Keratinocyte (primary cell): Measurements from ENCODE around the gene TTLL6. TPM values are rescaled to one million over a fixed set of nuclear protein-coding genes. Genes with fewer than 3 reads are reported as not detected.
"Not testable (repeated sequence)": the region's sequence is repeated elsewhere in the genome, so short reads cannot be mapped to it uniquely, and the experiment has no call there.

ENCODE experiments used
- DNase-seq: peaks from one replicate; pipeline ENCODE4 v3.0.0-alpha.2; 2011; ENCODE audit warnings: low read depth, missing footprints, low spot score
- FAIRE-seq: peaks from 2 replicates; lab custom pipeline; 2011; peaks lifted over from hg19 to GRCh38; lab: Jason Lieb, UNC
- H2AFZ ChIP-seq: 2 replicates; pipeline ENCODE4 v1.6.0; 2012; ENCODE audit warnings: low read length, control low read depth, inconsistent platforms; ENCODE audit not compliant: control insufficient read depth
- H3K27ac ChIP-seq: 2 replicates; pipeline ENCODE4 v1.5.1; 2011; ENCODE audit warnings: low read length; ENCODE audit not compliant: control insufficient read depth, insufficient read depth
- H3K27me3 ChIP-seq: 3 replicates; pipeline ENCODE4 v1.6.0; 2011; ENCODE audit warnings: low read length; ENCODE audit not compliant: control insufficient read depth, insufficient read depth; ENCODE audit errors: extremely low read depth
- H3K36me3 ChIP-seq, 2 experiments: 2 replicates in 1 of 2; 3 replicates in 1 of 2; pipeline ENCODE4 v1.5.1; 2011; ENCODE audit warnings: low read length in 2 of 2, mild to moderate bottlenecking in 1 of 2; ENCODE audit not compliant: control insufficient read depth in 2 of 2, insufficient read depth in 2 of 2; ENCODE audit errors: extremely low read depth in 1 of 2
- H3K4me1 ChIP-seq: 3 replicates; pipeline ENCODE4 v1.5.1; 2011; ENCODE audit warnings: low read length; ENCODE audit not compliant: control insufficient read depth, insufficient read depth; ENCODE audit errors: extremely low read depth
- H3K4me2 ChIP-seq: 3 replicates; pipeline ENCODE4 v1.6.0; 2011; ENCODE audit warnings: low read depth, low read length; ENCODE audit not compliant: control insufficient read depth, insufficient read depth; ENCODE audit errors: extremely low read depth
- H3K4me3 ChIP-seq, 3 experiments: fragments of 200-600 bp in 1 of 3; sonication (generic) in 1 of 3; 2 replicates in 2 of 3; 3 replicates in 1 of 3; pipeline ENCODE4 v1.5.1; 2011 to 2016; ENCODE audit warnings: low read length in 3 of 3, mild to moderate bottlenecking in 3 of 3, control low read depth in 2 of 3, inconsistent platforms in 1 of 3, low read depth in 1 of 3, mixed read lengths in 1 of 3, mixed run types in 1 of 3, moderate library complexity in 1 of 3; ENCODE audit not compliant: control insufficient read depth in 2 of 3, insufficient read depth in 2 of 3; ENCODE audit errors: extremely low read depth in 1 of 3
- H3K79me2 ChIP-seq: 2 replicates; pipeline ENCODE4 v1.6.0; 2012; ENCODE audit warnings: low read length; ENCODE audit not compliant: control insufficient read depth, insufficient read depth
- H3K9ac ChIP-seq: 3 replicates; pipeline ENCODE4 v1.6.0; 2011; ENCODE audit warnings: low read length; ENCODE audit not compliant: control insufficient read depth, insufficient read depth; ENCODE audit errors: extremely low read depth
- H3K9me1 ChIP-seq: 3 replicates; pipeline ENCODE4 v1.6.0; 2011; ENCODE audit warnings: low read length; ENCODE audit not compliant: control insufficient read depth, insufficient read depth; ENCODE audit errors: extremely low read depth
- H3K9me3 ChIP-seq: 2 replicates; pipeline ENCODE4 v1.5.1; 2012; ENCODE audit warnings: low read depth, low read length; ENCODE audit not compliant: control insufficient read depth
- H4K20me1 ChIP-seq: 3 replicates; pipeline ENCODE4 v1.6.0; 2011; ENCODE audit warnings: low read length; ENCODE audit not compliant: control insufficient read depth, insufficient read depth; ENCODE audit errors: extremely low read depth
- EZH2 ChIP-seq: IDR thresholded peaks from one replicate; pipeline ENCODE4 v1.6.1; 2012; ENCODE audit warnings: inconsistent platforms, mild to moderate bottlenecking, low read length, moderate library complexity
- dilution Hi-C: fragments of 300-500 bp; cut with MboI; formaldehyde crosslinking; loops from one replicate; pipeline ENCODE4 v1.7.0; 2020; ENCODE audit warnings: low sequenced_read_pairs; ENCODE audit not compliant: extremely low pct_ligation_motif_present
- polyA plus RNA-seq, 5 experiments: library from polyadenylated mRNA; depleted of rRNA in 3 of 5; stranded (reverse) in 3 of 5; stranded (forward) in 1 of 5; unstranded in 1 of 5; fragments of >200 nt; gene quantifications; 1 replicate in 1 of 5; 2 replicates in 3 of 5; 3 replicates in 1 of 5; pipeline versions ENCODE4 v1.2.1 to v1.2.3, GENCODE V29; 2011 to 2012; ENCODE audit warnings: missing spikeins in 2 of 5, low read depth in 1 of 5, low replicate concordance in 1 of 5
- TF ChIP-seq, protein P1 (sequence below), 3 experiments: IDR thresholded peaks in 1 of 3; conservative IDR thresholded peaks in 1 of 3; optimal IDR thresholded peaks in 1 of 3; 2 replicates in 2 of 3; 3 replicates in 1 of 3; pipeline versions ENCODE3 to v1.5.1; 2011; ENCODE audit warnings: low read length in 3 of 3, mild to moderate bottlenecking in 3 of 3, moderate library complexity in 2 of 3, control low read depth in 1 of 3, inconsistent platforms in 1 of 3; ENCODE audit not compliant: insufficient read depth in 2 of 3; ENCODE audit errors: extremely low read depth in 1 of 3

Gene TTLL6
- polyA plus RNA-seq, 1 donor (not counting 4 experiments of a cell fraction or from before 2014, with no cell fraction given), result not detected

GRCh38 chr17:48718227-48718760 lies 98.7 kb downstream of the TTLL6 start:
- no peak overlapping the region for H2AFZ ChIP-seq
- FAIRE-seq (no peak), DNase-seq (no peak)
- H3K27ac ChIP-seq, result no peak overlapping the region
- H4K20me1 ChIP-seq, result peaks cover 7% of the 10 kb centered on the region
- H3K4me3 ChIP-seq, result no peak overlapping the region
- H3K36me3 ChIP-seq, result no peaks in the 10 kb centered on the region
- no peaks in the 10 kb centered on the region for H3K9me3 ChIP-seq
- no peak overlapping the region for H3K4me2 ChIP-seq
- H3K9ac ChIP-seq, result no peak overlapping the region
- TF ChIP-seq, protein P1, sequence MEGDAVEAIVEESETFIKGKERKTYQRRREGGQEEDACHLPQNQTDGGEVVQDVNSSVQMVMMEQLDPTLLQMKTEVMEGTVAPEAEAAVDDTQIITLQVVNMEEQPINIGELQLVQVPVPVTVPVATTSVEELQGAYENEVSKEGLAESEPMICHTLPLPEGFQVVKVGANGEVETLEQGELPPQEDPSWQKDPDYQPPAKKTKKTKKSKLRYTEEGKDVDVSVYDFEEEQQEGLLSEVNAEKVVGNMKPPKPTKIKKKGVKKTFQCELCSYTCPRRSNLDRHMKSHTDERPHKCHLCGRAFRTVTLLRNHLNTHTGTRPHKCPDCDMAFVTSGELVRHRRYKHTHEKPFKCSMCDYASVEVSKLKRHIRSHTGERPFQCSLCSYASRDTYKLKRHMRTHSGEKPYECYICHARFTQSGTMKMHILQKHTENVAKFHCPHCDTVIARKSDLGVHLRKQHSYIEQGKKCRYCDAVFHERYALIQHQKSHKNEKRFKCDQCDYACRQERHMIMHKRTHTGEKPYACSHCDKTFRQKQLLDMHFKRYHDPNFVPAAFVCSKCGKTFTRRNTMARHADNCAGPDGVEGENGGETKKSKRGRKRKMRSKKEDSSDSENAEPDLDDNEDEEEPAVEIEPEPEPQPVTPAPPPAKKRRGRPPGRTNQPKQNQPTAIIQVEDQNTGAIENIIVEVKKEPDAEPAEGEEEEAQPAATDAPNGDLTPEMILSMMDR (optimal IDR thresholded peaks at IDR 0.05 in 1 of 3, IDR thresholded peaks at IDR 0.05 in 1 of 3, conservative IDR thresholded peaks at IDR 0.05 in 1 of 3; ENCODE audit: extremely low read depth in 1 of 3, insufficient read depth in 2 of 3, low read length in 3 of 3), result no peak
- no peak for TF ChIP-seq EZH2
- peaks cover 88% of the 10 kb centered on the region for H3K27me3 ChIP-seq
- no peaks in the 10 kb centered on the region for H3K9me1 ChIP-seq
- peaks cover 2% of the 10 kb centered on the region for H3K4me1 ChIP-seq
- dilution Hi-C loops, result no loop called here
- no peaks in the 10 kb centered on the region for H3K79me2 ChIP-seq

- Histone ChIP-seq H3K4me3 (no peak overlapping the region), H3K27me3 (peaks cover 84% of the 10 kb centered on the region), H3K9me3 (no peaks in the 10 kb centered on the region), H3K27ac (no peak overlapping the region), H3K4me1 (no peaks in the 10 kb centered on the region), H2AFZ (no peak overlapping the region), H4K20me1 (peaks cover 7% of the 10 kb centered on the region), H3K9me1 (no peaks in the 10 kb centered on the region), H3K36me3 (no peaks in the 10 kb centered on the region), H3K79me2 (no peaks in the 10 kb centered on the region), H3K9ac (no peak overlapping the region), H3K4me2 (no peak overlapping the region)
- DNase-seq (no peak), FAIRE-seq (no peak)
- dilution Hi-C loops, result no loop called here
- TF ChIP-seq, protein P1 (optimal IDR thresholded peaks at IDR 0.05 in 1 of 3, IDR thresholded peaks at IDR 0.05 in 1 of 3, conservative IDR thresholded peaks at IDR 0.05 in 1 of 3; ENCODE audit: extremely low read depth in 1 of 3, insufficient read depth in 2 of 3, low read length in 3 of 3), result no peak
- no peak for TF ChIP-seq EZH2
Observed at GRCh38 chr17:48717367-48718226, 99.4 kb downstream of the TTLL6 start.

GRCh38 chr17:48716549-48716948 lies 100.5 kb downstream of the TTLL6 start:
- H4K20me1 ChIP-seq, H3K36me3 ChIP-seq, H3K9me1 ChIP-seq, H3K9me3 ChIP-seq, H3K4me3 ChIP-seq, H3K9ac ChIP-seq, H3K79me2 ChIP-seq, FAIRE-seq, H3K4me2 ChIP-seq, dilution Hi-C loops, DNase-seq, H3K27ac ChIP-seq, H3K4me1 ChIP-seq, H2AFZ ChIP-seq: not testable (repeated sequence)
- H3K27me3 ChIP-seq, result peaks cover 75% of the 10 kb centered on the region
